Esophagus muscularis mucosa (tissue), 4 donors: ENCODE results near the gene REXO4. TPM values are rescaled to one million over a fixed set of nuclear protein-coding genes. Genes with fewer than 3 reads are reported as not detected.
"Not testable (repeated sequence)": the region's sequence is repeated elsewhere in the genome, so short reads cannot be mapped to it uniquely, and the experiment has no call there.

ENCODE experiments used
- DNase-seq: peaks from one replicate; pipeline ENCODE4 v3.0.0-alpha.2; 2017; ENCODE audit errors: extremely low spot score
- H3K27ac ChIP-seq, 4 donors: fragments of 200-600 bp; sonication (generic); replicated peaks in 1 of 4; 1 replicate in 3 of 4; 2 replicates in 1 of 4; pipeline ENCODE4 v1.5.1; 2016 to 2019; ENCODE audit warnings: mild to moderate bottlenecking in 1 of 4
- H3K27me3 ChIP-seq, 4 donors: fragments of 200-600 bp; sonication (generic); one replicate each; pipeline versions ENCODE4 v1.5.1 to v1.6.0; 2016 to 2019
- H3K36me3 ChIP-seq, 4 donors: fragments of 200-600 bp; sonication (generic); one replicate each; pipeline ENCODE4 v1.5.1; 2016 to 2019
- H3K4me1 ChIP-seq, 4 donors: fragments of 200-600 bp; sonication (generic); one replicate each; pipeline ENCODE4 v1.5.1; 2016 to 2019
- H3K4me3 ChIP-seq, 4 donors: fragments of 200-600 bp; sonication (generic); 1 replicate in 2 of 4; 2 replicates in 2 of 4; pipeline ENCODE4 v1.5.1; 2016 to 2019; ENCODE audit warnings: mild to moderate bottlenecking in 4 of 4, moderate library complexity in 1 of 4
- H3K9me3 ChIP-seq, 4 donors: fragments of 200-600 bp; sonication (generic); 1 replicate in 3 of 4; 2 replicates in 1 of 4; pipeline ENCODE4 v1.5.1; 2016 to 2019
- EP300 ChIP-seq: sonication (generic); formaldehyde crosslinking; IDR thresholded peaks from one replicate; pipeline ENCODE4 v1.6.1; 2017; ENCODE audit warnings: antibody characterized with exemption
- POLR2A ChIP-seq: fragments of 450-650 bp; IDR thresholded peaks from one replicate; pipeline ENCODE4 v1.6.1; 2017; ENCODE audit warnings: antibody characterized with exemption, moderate library complexity, mild to moderate bottlenecking, low read depth
- POLR2AphosphoS5 ChIP-seq, 2 donors: sonication (generic); formaldehyde crosslinking; IDR thresholded peaks; one replicate each; pipeline ENCODE4 v1.6.1; 2017; ENCODE audit warnings: antibody characterized with exemption in 2 of 2
- WGBS: methylation state at CpG from one replicate; pipeline ENCODE4 v1.1.5; 2018; 5-methylcytosine and 5-hydroxymethylcytosine counted together
- intact Hi-C: fragments of 100-400 bp; cut with DNase I; formaldehyde crosslinking; loops from one replicate; pipeline ENCODE4 v1.15.1; 2023
- total RNA-seq, 4 donors: library from RNA; depleted of rRNA; stranded (reverse); fragments of >200 nt; gene quantifications; one replicate each; pipeline versions ENCODE4 v1.1.0 to v1.2.1, GENCODE V29; 2016
- TF ChIP-seq, protein P1 (sequence below), 3 experiments: fragments of 200-600 bp in 2 of 3; fragments of 450-650 bp in 1 of 3; sonication (generic) in 2 of 3; IDR thresholded peaks; one replicate each; pipeline ENCODE4 v1.5.1; 2017 to 2019; ENCODE audit warnings: antibody characterized with exemption in 3 of 3, mild to moderate bottlenecking in 2 of 3, moderate library complexity in 1 of 3

REXO4 gene
- total RNA-seq, 4 donors from 2014 or later = 15.0 to 28.9 (median 22.4) TPM

DNA sequence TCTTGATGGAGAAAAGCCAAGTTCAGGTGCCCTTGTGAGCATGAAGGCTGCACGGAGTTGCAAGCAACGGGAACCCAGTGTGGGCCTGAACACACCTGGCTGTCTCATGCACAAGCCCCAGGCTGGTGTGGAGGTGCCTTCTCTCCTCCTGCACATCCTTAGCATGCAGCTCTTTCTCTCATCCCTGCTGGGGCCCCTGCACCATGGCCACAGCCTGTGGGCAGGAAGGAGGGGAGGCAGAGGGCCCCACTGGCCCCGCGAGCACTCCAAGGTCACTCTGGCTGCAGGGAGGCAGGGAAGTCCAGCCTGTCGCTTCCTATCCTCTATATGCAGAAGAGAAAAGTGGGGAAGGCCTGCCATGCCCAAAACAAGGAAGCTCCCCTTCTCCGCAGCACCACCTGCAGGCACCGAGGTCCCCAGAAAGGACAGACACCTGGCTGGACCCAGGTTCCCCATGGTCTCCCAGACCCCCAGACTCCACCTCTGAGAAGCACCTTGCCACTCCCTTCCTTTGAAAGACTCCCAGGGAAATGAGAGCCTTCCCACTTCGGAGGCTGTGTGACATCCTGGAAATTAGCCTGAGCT lies 23.0 kb downstream of the REXO4 start:
- Histone ChIP-seq H3K27me3 (peaks cover 0 to 63% (median 9%) of the 10 kb centered on the region in 4 donors), H3K27ac (no peak overlapping the region), H3K9me3 (no peaks in the 10 kb centered on the region), H3K4me1 (no peaks in the 10 kb centered on the region), H3K4me3 (no peak overlapping the region), H3K36me3 (no peaks in the 10 kb centered on the region)
- intact Hi-C loops = no loop called here
- DNase-seq = no peak
- TF ChIP-seq POLR2AphosphoS5 (IDR thresholded peaks at IDR 0.05) (no peak), EP300 (no peak), POLR2A (no peak)
- TF ChIP-seq, protein P1, sequence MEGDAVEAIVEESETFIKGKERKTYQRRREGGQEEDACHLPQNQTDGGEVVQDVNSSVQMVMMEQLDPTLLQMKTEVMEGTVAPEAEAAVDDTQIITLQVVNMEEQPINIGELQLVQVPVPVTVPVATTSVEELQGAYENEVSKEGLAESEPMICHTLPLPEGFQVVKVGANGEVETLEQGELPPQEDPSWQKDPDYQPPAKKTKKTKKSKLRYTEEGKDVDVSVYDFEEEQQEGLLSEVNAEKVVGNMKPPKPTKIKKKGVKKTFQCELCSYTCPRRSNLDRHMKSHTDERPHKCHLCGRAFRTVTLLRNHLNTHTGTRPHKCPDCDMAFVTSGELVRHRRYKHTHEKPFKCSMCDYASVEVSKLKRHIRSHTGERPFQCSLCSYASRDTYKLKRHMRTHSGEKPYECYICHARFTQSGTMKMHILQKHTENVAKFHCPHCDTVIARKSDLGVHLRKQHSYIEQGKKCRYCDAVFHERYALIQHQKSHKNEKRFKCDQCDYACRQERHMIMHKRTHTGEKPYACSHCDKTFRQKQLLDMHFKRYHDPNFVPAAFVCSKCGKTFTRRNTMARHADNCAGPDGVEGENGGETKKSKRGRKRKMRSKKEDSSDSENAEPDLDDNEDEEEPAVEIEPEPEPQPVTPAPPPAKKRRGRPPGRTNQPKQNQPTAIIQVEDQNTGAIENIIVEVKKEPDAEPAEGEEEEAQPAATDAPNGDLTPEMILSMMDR (IDR thresholded peaks at IDR 0.05) = no peak
- 36% methylated on average over 5 of the region's 8 CpGs for WGBS

DNA sequence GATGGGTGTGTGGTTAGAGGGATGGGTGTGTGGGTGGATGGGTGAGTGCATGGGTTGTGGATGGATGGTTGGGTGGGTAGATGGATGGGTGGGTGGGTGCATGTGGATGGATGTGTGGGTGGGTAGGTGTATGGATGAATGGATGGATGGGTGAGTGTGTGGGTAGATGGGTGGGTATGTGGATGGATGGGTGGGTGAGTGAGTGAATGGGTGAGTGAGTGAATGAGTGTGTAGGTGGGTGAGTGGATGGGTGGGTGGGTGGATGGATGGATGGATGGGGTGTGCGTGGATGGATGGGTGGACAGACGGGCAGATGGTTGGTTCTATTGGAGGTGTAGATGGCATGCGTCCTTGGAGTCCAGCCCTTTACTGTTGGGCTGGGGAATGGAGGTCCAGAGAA lies 24.4 kb downstream of the REXO4 start:
- WGBS = 86% methylated on average over 3 of the region's 3 CpGs
- Histone ChIP-seq H3K36me3 (no peaks in the 10 kb centered on the region), H3K27ac (no peak overlapping the region), H3K27me3 (peaks cover 0 to 74% (median 9%) of the 10 kb centered on the region in 4 donors), H3K9me3 (no peaks in the 10 kb centered on the region), H3K4me3 (no peak overlapping the region), H3K4me1 (no peaks in the 10 kb centered on the region)
- TF ChIP-seq EP300 (no peak), POLR2A (no peak), POLR2AphosphoS5 (IDR thresholded peaks at IDR 0.05) (no peak)
- TF ChIP-seq, protein P1 (IDR thresholded peaks at IDR 0.05) = no peak
- intact Hi-C loops = no loop called here
- DNase-seq = no peak

DNA sequence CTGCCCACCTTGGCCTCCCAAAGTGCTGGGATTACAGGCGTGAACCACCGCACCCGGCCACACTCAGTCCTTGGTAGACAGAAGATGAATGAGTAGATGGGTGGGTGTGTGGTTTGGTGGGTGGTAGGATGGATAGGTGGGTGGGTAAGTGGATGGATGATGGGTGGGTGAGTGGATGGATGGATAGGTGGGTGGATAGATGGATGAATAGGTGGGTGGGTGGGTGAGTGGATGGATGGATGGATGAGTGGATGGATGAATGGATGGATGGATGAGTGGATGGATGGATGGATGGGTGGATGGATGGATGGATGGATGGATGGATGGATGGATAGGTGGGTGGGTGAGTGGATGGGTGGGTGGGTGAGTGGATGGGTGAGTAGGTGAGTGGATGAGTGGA lies 25.5 kb downstream of the REXO4 start:
- H3K4me1 ChIP-seq, H3K9me3 ChIP-seq, intact Hi-C loops, H3K4me3 ChIP-seq, H3K36me3 ChIP-seq, H3K27ac ChIP-seq, DNase-seq: not testable (repeated sequence)
- WGBS = 98% methylated on average over 3 of the region's 3 CpGs
- peaks cover 0 to 74% (median 9%) of the 10 kb centered on the region in 4 donors for H3K27me3 ChIP-seq

DNA sequence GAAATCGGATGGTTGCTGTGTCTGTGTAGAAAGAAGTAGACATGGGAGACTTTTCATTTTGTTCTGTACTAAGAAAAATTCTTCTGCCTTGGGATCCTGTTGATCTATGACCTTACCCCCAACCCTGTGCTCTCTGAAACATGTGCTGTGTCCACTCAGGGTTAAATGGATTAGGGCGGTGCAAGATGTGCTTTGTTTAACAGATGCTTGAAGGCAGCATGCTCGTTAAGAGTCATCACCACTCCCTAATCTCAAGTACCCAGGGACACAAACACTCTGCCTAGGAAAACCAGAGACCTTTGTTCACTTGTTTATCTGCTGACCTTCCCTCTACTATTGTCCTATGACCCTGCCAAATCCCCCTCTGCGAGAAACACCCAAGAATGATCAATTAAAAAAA lies 26.4 kb downstream of the REXO4 start:
- H3K27ac ChIP-seq, H3K9me3 ChIP-seq, H3K4me3 ChIP-seq, H3K4me1 ChIP-seq, intact Hi-C loops, H3K36me3 ChIP-seq, DNase-seq: not testable (repeated sequence)
- H3K27me3 ChIP-seq = peaks cover 0 to 66% (median 9%) of the 10 kb centered on the region in 4 donors
- 88% methylated on average over 1 of the region's 4 CpGs for WGBS

DNA sequence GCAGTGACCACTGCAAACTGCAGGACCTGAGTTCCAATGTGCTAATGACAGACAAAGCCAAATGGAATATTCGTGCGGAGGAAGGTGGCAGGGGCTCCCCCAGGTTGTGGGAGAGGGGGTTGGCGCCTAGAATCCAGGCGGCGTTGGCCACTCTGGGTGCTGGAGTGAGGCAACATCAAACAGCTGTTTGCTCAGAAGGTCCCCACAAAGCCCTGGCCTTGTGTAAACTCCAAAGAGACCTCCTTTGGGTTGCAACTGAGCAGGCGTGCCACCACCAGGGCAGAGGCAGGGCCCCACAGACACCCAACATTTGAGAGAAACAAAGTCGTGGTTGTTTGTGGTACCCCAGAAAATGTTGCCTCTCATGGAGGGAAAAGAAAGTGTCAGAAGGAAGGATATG lies 27.1 kb downstream of the REXO4 start:
- TF ChIP-seq, protein P1 (IDR thresholded peaks at IDR 0.05) = no peak
- TF ChIP-seq POLR2AphosphoS5 (IDR thresholded peaks at IDR 0.05) (no peak), POLR2A (no peak), EP300 (no peak)
- H3K4me1 ChIP-seq = no peaks in the 10 kb centered on the region
- no peak overlapping the region for H3K27ac ChIP-seq
- H3K4me3 ChIP-seq = no peak overlapping the region
- no peaks in the 10 kb centered on the region for H3K36me3 ChIP-seq
- H3K9me3 ChIP-seq = no peaks in the 10 kb centered on the region
- intact Hi-C loops = no loop called here
- peaks cover 0 to 59% (median 9%) of the 10 kb centered on the region in 4 donors for H3K27me3 ChIP-seq
- 82% methylated on average over 7 of the region's 7 CpGs for WGBS
- DNase-seq = no peak

DNA sequence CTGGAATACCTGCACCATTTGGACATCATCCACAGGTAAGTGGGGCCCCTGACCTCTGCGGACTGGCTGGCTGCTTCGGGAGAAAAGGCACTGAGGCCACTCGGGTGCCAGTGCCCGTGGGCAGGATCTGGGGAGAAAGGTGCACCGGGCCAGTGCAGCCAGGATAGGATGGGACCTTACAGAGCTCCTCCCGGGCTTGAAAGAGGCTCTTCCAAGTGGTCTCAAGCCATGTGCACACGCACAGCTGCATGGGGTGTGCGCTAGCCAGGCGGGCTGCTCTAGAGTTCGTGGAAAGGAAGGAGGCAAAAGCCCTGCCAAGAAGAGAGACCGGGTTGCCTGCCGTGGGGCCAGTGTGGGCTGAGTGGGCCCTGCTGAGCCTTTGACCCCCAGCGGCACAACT lies 28.2 kb downstream of the REXO4 start:
- Histone ChIP-seq H3K4me3 (no peak overlapping the region), H3K27me3 (peaks cover 0 to 49% (median 6%) of the 10 kb centered on the region in 4 donors), H3K9me3 (no peaks in the 10 kb centered on the region), H3K4me1 (no peaks in the 10 kb centered on the region), H3K27ac (no peak overlapping the region), H3K36me3 (no peaks in the 10 kb centered on the region)
- intact Hi-C loops = no loop called here
- TF ChIP-seq POLR2AphosphoS5 (IDR thresholded peaks at IDR 0.05) (no peak), EP300 (no peak), POLR2A (no peak)
- TF ChIP-seq, protein P1 (IDR thresholded peaks at IDR 0.05) = no peak
- 95% methylated on average over 4 of the region's 13 CpGs for WGBS
- DNase-seq = no peak
